ENCODE measurements around the gene ZNF593. TPM values are rescaled to one million over a fixed set of nuclear protein-coding genes. Genes with fewer than 3 reads are reported as not detected.

Gene ZNF593
- total and polyA plus RNA-seq, 10 of the 15 experiments (the other 5 are each of a cell fraction or from before 2014, with no cell fraction given) = 7.7 to 156 (median 51.0) TPM

DNA sequence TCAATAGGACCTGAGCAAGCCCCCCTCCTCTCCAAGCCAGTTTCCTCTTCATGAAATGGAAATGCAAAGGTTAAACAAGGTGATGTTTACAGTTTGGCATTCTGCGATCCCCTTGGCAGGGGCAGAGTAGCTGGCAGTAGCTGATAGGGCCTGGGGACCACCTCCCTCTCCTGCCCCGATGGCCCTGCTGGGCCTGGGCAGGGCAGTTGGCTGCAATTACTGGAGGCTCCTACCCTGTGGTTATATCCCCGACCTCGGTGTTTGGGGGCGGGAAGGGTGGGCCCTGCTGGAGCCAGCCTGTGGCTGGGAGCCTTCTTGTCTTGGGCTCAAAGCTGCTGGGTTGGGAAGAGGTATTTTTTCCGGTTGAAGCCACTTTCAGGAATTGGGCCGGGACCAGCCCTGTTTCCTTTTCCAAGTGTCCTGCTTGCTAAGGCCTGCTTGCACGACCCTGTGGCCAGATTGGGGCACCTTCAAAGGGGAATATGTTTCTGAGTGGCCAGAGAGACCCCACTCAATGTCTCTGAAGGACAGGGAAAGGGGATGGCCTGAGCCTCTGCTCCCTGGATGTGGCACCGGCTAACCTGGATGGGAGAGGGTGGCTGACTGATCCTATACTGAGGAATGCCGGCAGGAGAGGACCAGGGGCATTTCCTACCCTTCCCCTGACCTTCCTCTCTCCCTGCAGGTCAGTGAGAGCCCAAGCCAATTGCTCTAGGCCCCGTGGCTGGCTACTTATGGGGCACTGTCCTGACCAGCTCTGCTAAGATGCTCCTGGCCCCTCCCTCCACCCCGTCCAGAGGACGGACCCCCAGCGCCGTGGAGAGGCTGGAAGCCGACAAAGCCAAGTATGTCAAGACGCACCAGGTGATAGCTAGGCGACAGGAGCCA lies 8.9 kb upstream of the ZNF593 start (continued):
- no peak for TF ChIP-seq CEBPZ (IDR thresholded peaks at IDR 0.05; ENCODE audit: low read depth, low read length)
- no peak for TF ChIP-seq SUZ12 (IDR thresholded peaks at IDR 0.05; ENCODE audit: unreplicated experiment)
- TF ChIP-seq HDGF (IDR thresholded peaks at IDR 0.05) = no peak
- TF ChIP-seq DPF2 (IDR thresholded peaks at IDR 0.05) = no peak
- no peak for TF ChIP-seq MLLT1 (IDR thresholded peaks at IDR 0.05)
